PC-3 (cell line): Measurements from ENCODE around the gene ZCCHC2. TPM values are rescaled to one million over a fixed set of nuclear protein-coding genes. Genes with fewer than 3 reads are reported as not detected.

Experiments
- ATAC-seq: fragments of 200-7000 bp; cut with Tn5 transposase; 2 replicates; pipeline ENCODE4 v1.9.1; 2020; ENCODE audit warnings: mild to moderate bottlenecking, moderate library complexity
- BruUV-seq: library from RNA; stranded (reverse); fragments of 400-500 nt; replicated peaks from 2 replicates; lab custom pipeline; 2021; lab: Mats Ljungman, UMichigan
- CTCF ChIA-PET: fragments of 300-600 bp; sonication (Branson Sonifier 250); formaldehyde crosslinking; loops from one replicate; lab custom pipeline; 2022; ENCODE audit warnings: antibody characterized with exemption; lab: Charles Lee
- POLR2A ChIA-PET: fragments of 300-600 bp; sonication (Branson Sonifier 250); formaldehyde crosslinking; loops from one replicate; lab custom pipeline; 2022; ENCODE audit warnings: antibody characterized with exemption; ENCODE audit not compliant: unreplicated experiment; lab: Charles Lee
- DNase-seq: peaks from one replicate; pipeline ENCODE4 v3.0.0-alpha.2; 2015
- H2AFZ ChIP-seq: fragments of 300-600 bp; sonication (generic); 2 replicates; pipeline ENCODE4 v1.6.0; 2016; ENCODE audit warnings: antibody characterized with exemption, low read length
- H3F3A ChIP-seq: fragments of 300-600 bp; sonication (generic); one replicate; pipeline ENCODE4 v1.6.0; 2017; ENCODE audit warnings: antibody characterized with exemption, low read length, control low read depth, mild to moderate bottlenecking; ENCODE audit not compliant: unreplicated experiment
- H3K27ac ChIP-seq: fragments of 300-600 bp; sonication (generic); 2 replicates; pipeline ENCODE4 v1.5.1; 2016; ENCODE audit warnings: mild to moderate bottlenecking, low read length
- H3K27me3 ChIP-seq: fragments of 300-600 bp; sonication (generic); 2 replicates; pipeline ENCODE4 v1.6.1; 2016; ENCODE audit warnings: low read length, mixed read lengths
- H3K36me3 ChIP-seq: fragments of 300-600 bp; sonication (generic); 2 replicates; pipeline ENCODE4 v1.6.1; 2016; ENCODE audit warnings: low read depth, mixed run types, low read length, mixed read lengths
- H3K4me1 ChIP-seq: fragments of 300-600 bp; sonication (generic); 2 replicates; pipeline ENCODE4 v1.5.1; 2016; ENCODE audit warnings: low read length; ENCODE audit not compliant: insufficient read depth
- H3K4me2 ChIP-seq: fragments of 300-600 bp; sonication (generic); 2 replicates; pipeline ENCODE4 v1.6.0; 2016; ENCODE audit warnings: low read length
- H3K4me3 ChIP-seq: fragments of 300-600 bp; sonication (generic); 2 replicates; pipeline ENCODE4 v1.5.1; 2016; ENCODE audit warnings: mild to moderate bottlenecking, low read length, mixed read lengths
- H3K79me2 ChIP-seq: fragments of 300-600 bp; sonication (generic); 2 replicates; pipeline ENCODE4 v1.6.1; 2017; ENCODE audit warnings: low read length, mixed read lengths
- H3K9ac ChIP-seq: fragments of 300-600 bp; sonication (generic); 2 replicates; pipeline ENCODE4 v1.6.0; 2016; ENCODE audit warnings: mild to moderate bottlenecking, low read length
- H3K9me2 ChIP-seq: fragments of 300-600 bp; sonication (generic); replicated peaks from 2 replicates; pipeline ENCODE4 v1.6.1; 2016; ENCODE audit warnings: mixed run types, low read length, mixed read lengths
- H3K9me3 ChIP-seq: fragments of 300-600 bp; sonication (generic); 2 replicates; pipeline ENCODE4 v1.6.1; 2016; ENCODE audit warnings: low read length, mixed read lengths
- H4K20me1 ChIP-seq: fragments of 300-600 bp; sonication (generic); 2 replicates; pipeline ENCODE4 v1.6.1; 2016; ENCODE audit warnings: low read length, mixed read lengths
- CTCF ChIP-seq: fragments of 300-600 bp; sonication (generic); conservative IDR thresholded peaks from 2 replicates; pipeline ENCODE4 v1.5.1; 2017; ENCODE audit warnings: antibody characterized with exemption, low read depth, mild to moderate bottlenecking, low read length
- EZH2 ChIP-seq: fragments of 300-600 bp; sonication (generic); IDR thresholded peaks from one replicate; pipeline ENCODE4 v1.6.1; 2017; ENCODE audit warnings: antibody characterized with exemption, mild to moderate bottlenecking, low read length; ENCODE audit not compliant: unreplicated experiment
- EZH2phosphoT487 ChIP-seq: fragments of 300-600 bp; sonication (generic); IDR thresholded peaks from 2 replicates; pipeline ENCODE4 v1.6.1; 2018; ENCODE audit warnings: mild to moderate bottlenecking, antibody characterized with exemption, low read length, borderline replicate concordance
- intact Hi-C: fragments of 100-400 bp; cut with micrococcal nuclease; formaldehyde crosslinking; loops from 2 replicates; pipeline ENCODE4 v1.9.0; 2023
- total RNA-seq: library from RNA; depleted of rRNA; stranded (reverse); fragments of >200 nt; gene quantifications from 2 replicates; pipeline ENCODE4 v1.2.3, GENCODE V29; 2014

Gene ZCCHC2
- total RNA-seq, 1 experiment from 2014 or later: 17.3 TPM

- no peaks in the 10 kb centered on the region for H3K27me3 ChIP-seq
- no peak overlapping the region for H3K4me2 ChIP-seq
- H3K36me3 ChIP-seq: no peaks in the 10 kb centered on the region
- no peak for DNase-seq
- no TSS peak for BruUV-seq
- H3K79me2 ChIP-seq: no peaks in the 10 kb centered on the region
- no peaks in the 10 kb centered on the region for H3K9me2 ChIP-seq
- H3K9ac ChIP-seq: no peak overlapping the region
- no peaks in the 10 kb centered on the region for H3F3A ChIP-seq
- no peak for ATAC-seq
- POLR2A ChIA-PET: no interaction called here
- H3K4me1 ChIP-seq: no peaks in the 10 kb centered on the region
- H4K20me1 ChIP-seq: no peaks in the 10 kb centered on the region
- CTCF ChIA-PET: no interaction called here
- no peak overlapping the region for H3K4me3 ChIP-seq
- H2AFZ ChIP-seq: no peak overlapping the region
- H3K27ac ChIP-seq: no peak overlapping the region
- intact Hi-C loops: no loop called here
- no peaks in the 10 kb centered on the region for H3K9me3 ChIP-seq
- TF ChIP-seq EZH2phosphoT487 (no peak), CTCF (no peak), EZH2 (no peak)
These were observed 80.4 kb downstream of the ZCCHC2 start for GRCh38 chr18:62603211-62603610.

- TF ChIP-seq CTCF: no peak
- H3K27me3 ChIP-seq: no peaks in the 10 kb centered on the region
- H3K9ac ChIP-seq: no peak overlapping the region
- DNase-seq: no peak
- BruUV-seq: no TSS peak
- H3K4me2 ChIP-seq: no peak overlapping the region
- H4K20me1 ChIP-seq: no peaks in the 10 kb centered on the region
- H3K27ac ChIP-seq: no peak overlapping the region
- intact Hi-C loops: no loop called here
- no peaks in the 10 kb centered on the region for H3K9me2 ChIP-seq
- ATAC-seq: no peak
- H3K36me3 ChIP-seq: no peaks in the 10 kb centered on the region
- POLR2A ChIA-PET: interaction anchor here (0.6 kb wide), 1 partner anchor 111 kb away, joined by 4 read pairs; no protein-coding TSS in a partner anchor
- H3K9me3 ChIP-seq: no peaks in the 10 kb centered on the region
- H2AFZ ChIP-seq: no peak overlapping the region
- H3K4me1 ChIP-seq: no peaks in the 10 kb centered on the region
- H3F3A ChIP-seq: no peaks in the 10 kb centered on the region
- no peak overlapping the region for H3K4me3 ChIP-seq
- no peaks in the 10 kb centered on the region for H3K79me2 ChIP-seq
- CTCF ChIA-PET: no interaction called here
These were observed 81.2 kb downstream of the ZCCHC2 start for GRCh38 chr18:62603979-62604378.

GRCh38 chr18:62605685-62606084 lies 82.9 kb downstream of the ZCCHC2 start:
- CTCF ChIA-PET: interaction anchor here (0.6 kb wide), 1 partner anchor 46 kb away, joined by 4 read pairs; no protein-coding TSS in a partner anchor

More at GRCh38 chr18:62605685-62606084, 82.9 kb downstream of the ZCCHC2 start:
- H3K9ac ChIP-seq: no peak overlapping the region
- no peak overlapping the region for H2AFZ ChIP-seq
- no peaks in the 10 kb centered on the region for H3K27me3 ChIP-seq
- intact Hi-C loops: no loop called here
- DNase-seq (no peak), ATAC-seq (no peak)
- BruUV-seq: no TSS peak
- no peaks in the 10 kb centered on the region for H3K36me3 ChIP-seq
- H3K79me2 ChIP-seq: no peaks in the 10 kb centered on the region
- TF ChIP-seq EZH2phosphoT487 (no peak), CTCF (no peak), EZH2 (no peak)
- H3K4me3 ChIP-seq: no peak overlapping the region
- H3K27ac ChIP-seq: no peak overlapping the region
- POLR2A ChIA-PET: no interaction called here
- H3K4me2 ChIP-seq: no peak overlapping the region
- H3K4me1 ChIP-seq: no peaks in the 10 kb centered on the region
- H3K9me2 ChIP-seq: no peaks in the 10 kb centered on the region
- no peaks in the 10 kb centered on the region for H4K20me1 ChIP-seq
- H3K9me3 ChIP-seq: no peaks in the 10 kb centered on the region
- H3F3A ChIP-seq: no peaks in the 10 kb centered on the region
